Liver (tissue), 9 donors: ENCODE data around the gene ATPAF1. TPM values are rescaled to one million over a fixed set of nuclear protein-coding genes. Genes with fewer than 3 reads are reported as not detected.

Experiments used
- DNase-seq: peaks from one replicate; pipeline ENCODE4 v3.0.0-alpha.2; 2017; ENCODE audit warnings: low spot score
- H3K27ac ChIP-seq, 2 donors: one replicate each; pipeline ENCODE4 v1.7.0; 2013; ENCODE audit warnings: inconsistent platforms in 2 of 2, low read length in 2 of 2, control low read depth in 1 of 2, low read depth in 1 of 2, mild to moderate bottlenecking in 1 of 2
- H3K27me3 ChIP-seq, 4 donors: one replicate each; pipeline versions ENCODE4 v1.6.1 to v1.7.0; 2013; ENCODE audit warnings: low read length in 3 of 4, inconsistent platforms in 1 of 4, mild to moderate bottlenecking in 1 of 4, moderate library complexity in 1 of 4; ENCODE audit not compliant: control insufficient read depth in 4 of 4, insufficient read depth in 4 of 4
- H3K36me3 ChIP-seq, 4 donors: one replicate each; pipeline versions ENCODE4 v1.6.1 to v1.7.0; 2013; ENCODE audit warnings: low read length in 3 of 4, mild to moderate bottlenecking in 3 of 4, low read depth in 1 of 4, moderate library complexity in 1 of 4; ENCODE audit not compliant: control insufficient read depth in 4 of 4, insufficient read depth in 3 of 4
- H3K4me1 ChIP-seq, 4 donors: one replicate each; pipeline versions ENCODE4 v1.6.1 to v1.7.0; 2013; ENCODE audit warnings: low read length in 3 of 4, mild to moderate bottlenecking in 3 of 4, moderate library complexity in 1 of 4; ENCODE audit not compliant: control insufficient read depth in 4 of 4, insufficient read depth in 4 of 4
- H3K4me3 ChIP-seq, 3 donors: one replicate each; pipeline versions ENCODE4 v1.6.1 to v1.7.0; 2013; ENCODE audit warnings: low read length in 3 of 3, control low read depth in 1 of 3, low read depth in 1 of 3, mild to moderate bottlenecking in 1 of 3
- H3K9ac ChIP-seq, 2 donors: one replicate each; pipeline ENCODE4 v1.7.0; 2013; ENCODE audit warnings: low read length in 2 of 2, mild to moderate bottlenecking in 2 of 2, moderate library complexity in 2 of 2, control low read depth in 1 of 2, low read depth in 1 of 2
- H3K9me3 ChIP-seq, 4 donors: one replicate each; pipeline versions ENCODE4 v1.6.1 to v1.7.0; 2013; ENCODE audit warnings: low read length in 3 of 4; ENCODE audit not compliant: control insufficient read depth in 4 of 4
- EGR1 ChIP-seq, 2 donors: IDR thresholded peaks; 2 replicates each; pipeline ENCODE4 v1.6.1; 2016 to 2018; ENCODE audit warnings: antibody characterized with exemption in 2 of 2, low read depth in 2 of 2
- FOXA1 ChIP-seq: IDR thresholded peaks from 2 replicates; pipeline ENCODE4 v1.6.1; 2016; ENCODE audit warnings: antibody characterized with exemption
- FOXA2 ChIP-seq: IDR thresholded peaks from 2 replicates; pipeline ENCODE4 v1.6.1; 2016; ENCODE audit warnings: antibody characterized with exemption
- GABPA ChIP-seq, 2 donors: IDR thresholded peaks in 1 of 2; conservative IDR thresholded peaks in 1 of 2; 2 replicates each; pipeline ENCODE4 v1.6.1; 2016; ENCODE audit warnings: antibody characterized with exemption in 2 of 2, mild to moderate bottlenecking in 1 of 2, moderate library complexity in 1 of 2
- HNF4A ChIP-seq, 2 donors: conservative IDR thresholded peaks; 2 replicates each; pipeline ENCODE4 v1.6.1; 2016; ENCODE audit warnings: antibody characterized with exemption in 2 of 2, mild to moderate bottlenecking in 2 of 2
- HNF4G ChIP-seq: IDR thresholded peaks from 2 replicates; pipeline ENCODE4 v1.6.1; 2016; ENCODE audit warnings: antibody characterized with exemption
- RAD21 ChIP-seq, 2 donors: IDR thresholded peaks; 2 replicates each; pipeline ENCODE4 v1.6.1; 2016; ENCODE audit warnings: antibody characterized with exemption in 2 of 2, mild to moderate bottlenecking in 2 of 2
- RXRA ChIP-seq, 2 donors: IDR thresholded peaks; 2 replicates each; pipeline ENCODE4 v1.6.1; 2017 to 2018; ENCODE audit warnings: antibody characterized with exemption in 2 of 2, mild to moderate bottlenecking in 1 of 2
- SP1 ChIP-seq: IDR thresholded peaks from 2 replicates; pipeline ENCODE4 v1.6.1; 2018; ENCODE audit warnings: antibody characterized with exemption, mild to moderate bottlenecking
- TAF1 ChIP-seq: conservative IDR thresholded peaks from 2 replicates; pipeline ENCODE4 v1.6.1; 2016; ENCODE audit warnings: antibody characterized with exemption, mild to moderate bottlenecking
- YY1 ChIP-seq: IDR thresholded peaks from 2 replicates; pipeline ENCODE4 v1.6.1; 2016; ENCODE audit warnings: antibody characterized with exemption, mild to moderate bottlenecking
- WGBS: extraction: QIAGEN DNeasy Blood & Tissue Kit; methylation state at CpG from one replicate; pipeline ENCODE4 v1.1.7; 2013; 5-methylcytosine and 5-hydroxymethylcytosine counted together
- polyA plus RNA-seq, 2 donors: library from polyadenylated mRNA; stranded (reverse) in 1 of 2; unstranded in 1 of 2; fragments of 200-250 nt in 1 of 2; fragments of >200 nt in 1 of 2; fragmentation: Nextera tagmentation in 1 of 2; extraction: Ambion mirVana in 1 of 2; gene quantifications; one replicate each; pipeline versions ENCODE4 v1.2.1 to v1.2.3, GENCODE V29; 2013 to 2015
- total RNA-seq, 2 donors: library from RNA; depleted of rRNA; stranded (reverse); fragments of >200 nt; gene quantifications; one replicate each; pipeline ENCODE4 v1.2.3, GENCODE V29; 2014
- TF ChIP-seq, protein P1 (sequence below): IDR thresholded peaks from 2 replicates; pipeline ENCODE4 v1.6.1; 2016; ENCODE audit warnings: antibody characterized with exemption
- TF ChIP-seq, protein P2 (sequence below): fragments of 150-350 bp; IDR thresholded peaks from 2 replicates; pipeline ENCODE4 v1.5.1; 2017; ENCODE audit warnings: improper control_type of control experiment, low read depth, low read length; ENCODE audit not compliant: missing input control
- TF ChIP-seq, protein P3 (sequence below): IDR thresholded peaks from 2 replicates; pipeline ENCODE4 v1.6.1; 2016; ENCODE audit warnings: antibody characterized with exemption, mild to moderate bottlenecking
- TF ChIP-seq, protein P4 (sequence below): IDR thresholded peaks from 2 replicates; pipeline ENCODE4 v1.6.1; 2016; ENCODE audit warnings: antibody characterized with exemption
- TF ChIP-seq, protein P5 (sequence below): IDR thresholded peaks from 2 replicates; pipeline ENCODE4 v1.6.1; 2016; ENCODE audit warnings: antibody characterized with exemption
- donor health status: healthy.
- donor health status: healthy.
- donor health status: healthy.
- donor health status: healthy.
- donor health status: healthy.

ATPAF1 gene
- total and polyA plus RNA-seq, 4 donors: 35.3 to 54.1 (median 37.0) TPM

DNA sequence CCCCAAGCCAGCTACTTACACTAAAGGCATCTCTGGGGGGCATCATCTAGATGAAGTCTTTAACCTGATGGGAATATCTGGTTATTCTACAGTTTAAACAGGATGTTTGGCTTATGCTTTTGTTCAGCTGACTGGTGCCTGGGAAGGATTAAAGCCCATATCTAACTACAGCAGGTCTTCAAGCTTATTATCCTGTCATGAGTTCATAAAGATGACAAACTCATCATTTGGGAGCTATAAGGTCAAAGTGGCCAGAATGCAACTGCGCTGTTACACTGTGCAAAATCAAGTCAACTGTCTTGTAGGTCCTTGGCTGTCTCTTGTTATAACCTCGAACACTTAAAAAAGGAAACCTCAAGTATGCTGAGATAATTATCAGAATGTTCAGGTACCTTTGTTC, 33.0 kb downstream of the ATPAF1 start:
- no peak for DNase-seq
- 95% methylated on average over 2 of the region's 2 CpGs for WGBS
- TF ChIP-seq YY1: no peak
- no peak for TF ChIP-seq FOXA2
- TF ChIP-seq, protein P1, sequence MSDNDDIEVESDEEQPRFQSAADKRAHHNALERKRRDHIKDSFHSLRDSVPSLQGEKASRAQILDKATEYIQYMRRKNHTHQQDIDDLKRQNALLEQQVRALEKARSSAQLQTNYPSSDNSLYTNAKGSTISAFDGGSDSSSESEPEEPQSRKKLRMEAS: no peak
- TF ChIP-seq, protein P2, sequence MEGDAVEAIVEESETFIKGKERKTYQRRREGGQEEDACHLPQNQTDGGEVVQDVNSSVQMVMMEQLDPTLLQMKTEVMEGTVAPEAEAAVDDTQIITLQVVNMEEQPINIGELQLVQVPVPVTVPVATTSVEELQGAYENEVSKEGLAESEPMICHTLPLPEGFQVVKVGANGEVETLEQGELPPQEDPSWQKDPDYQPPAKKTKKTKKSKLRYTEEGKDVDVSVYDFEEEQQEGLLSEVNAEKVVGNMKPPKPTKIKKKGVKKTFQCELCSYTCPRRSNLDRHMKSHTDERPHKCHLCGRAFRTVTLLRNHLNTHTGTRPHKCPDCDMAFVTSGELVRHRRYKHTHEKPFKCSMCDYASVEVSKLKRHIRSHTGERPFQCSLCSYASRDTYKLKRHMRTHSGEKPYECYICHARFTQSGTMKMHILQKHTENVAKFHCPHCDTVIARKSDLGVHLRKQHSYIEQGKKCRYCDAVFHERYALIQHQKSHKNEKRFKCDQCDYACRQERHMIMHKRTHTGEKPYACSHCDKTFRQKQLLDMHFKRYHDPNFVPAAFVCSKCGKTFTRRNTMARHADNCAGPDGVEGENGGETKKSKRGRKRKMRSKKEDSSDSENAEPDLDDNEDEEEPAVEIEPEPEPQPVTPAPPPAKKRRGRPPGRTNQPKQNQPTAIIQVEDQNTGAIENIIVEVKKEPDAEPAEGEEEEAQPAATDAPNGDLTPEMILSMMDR: no peak
- TF ChIP-seq, protein P3, sequence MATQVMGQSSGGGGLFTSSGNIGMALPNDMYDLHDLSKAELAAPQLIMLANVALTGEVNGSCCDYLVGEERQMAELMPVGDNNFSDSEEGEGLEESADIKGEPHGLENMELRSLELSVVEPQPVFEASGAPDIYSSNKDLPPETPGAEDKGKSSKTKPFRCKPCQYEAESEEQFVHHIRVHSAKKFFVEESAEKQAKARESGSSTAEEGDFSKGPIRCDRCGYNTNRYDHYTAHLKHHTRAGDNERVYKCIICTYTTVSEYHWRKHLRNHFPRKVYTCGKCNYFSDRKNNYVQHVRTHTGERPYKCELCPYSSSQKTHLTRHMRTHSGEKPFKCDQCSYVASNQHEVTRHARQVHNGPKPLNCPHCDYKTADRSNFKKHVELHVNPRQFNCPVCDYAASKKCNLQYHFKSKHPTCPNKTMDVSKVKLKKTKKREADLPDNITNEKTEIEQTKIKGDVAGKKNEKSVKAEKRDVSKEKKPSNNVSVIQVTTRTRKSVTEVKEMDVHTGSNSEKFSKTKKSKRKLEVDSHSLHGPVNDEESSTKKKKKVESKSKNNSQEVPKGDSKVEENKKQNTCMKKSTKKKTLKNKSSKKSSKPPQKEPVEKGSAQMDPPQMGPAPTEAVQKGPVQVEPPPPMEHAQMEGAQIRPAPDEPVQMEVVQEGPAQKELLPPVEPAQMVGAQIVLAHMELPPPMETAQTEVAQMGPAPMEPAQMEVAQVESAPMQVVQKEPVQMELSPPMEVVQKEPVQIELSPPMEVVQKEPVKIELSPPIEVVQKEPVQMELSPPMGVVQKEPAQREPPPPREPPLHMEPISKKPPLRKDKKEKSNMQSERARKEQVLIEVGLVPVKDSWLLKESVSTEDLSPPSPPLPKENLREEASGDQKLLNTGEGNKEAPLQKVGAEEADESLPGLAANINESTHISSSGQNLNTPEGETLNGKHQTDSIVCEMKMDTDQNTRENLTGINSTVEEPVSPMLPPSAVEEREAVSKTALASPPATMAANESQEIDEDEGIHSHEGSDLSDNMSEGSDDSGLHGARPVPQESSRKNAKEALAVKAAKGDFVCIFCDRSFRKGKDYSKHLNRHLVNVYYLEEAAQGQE: no peak
- no peak for TF ChIP-seq GABPA (IDR thresholded peaks at IDR 0.05 in 1 of 2, conservative IDR thresholded peaks at IDR 0.05 in 1 of 2)
- TF ChIP-seq, protein P4, sequence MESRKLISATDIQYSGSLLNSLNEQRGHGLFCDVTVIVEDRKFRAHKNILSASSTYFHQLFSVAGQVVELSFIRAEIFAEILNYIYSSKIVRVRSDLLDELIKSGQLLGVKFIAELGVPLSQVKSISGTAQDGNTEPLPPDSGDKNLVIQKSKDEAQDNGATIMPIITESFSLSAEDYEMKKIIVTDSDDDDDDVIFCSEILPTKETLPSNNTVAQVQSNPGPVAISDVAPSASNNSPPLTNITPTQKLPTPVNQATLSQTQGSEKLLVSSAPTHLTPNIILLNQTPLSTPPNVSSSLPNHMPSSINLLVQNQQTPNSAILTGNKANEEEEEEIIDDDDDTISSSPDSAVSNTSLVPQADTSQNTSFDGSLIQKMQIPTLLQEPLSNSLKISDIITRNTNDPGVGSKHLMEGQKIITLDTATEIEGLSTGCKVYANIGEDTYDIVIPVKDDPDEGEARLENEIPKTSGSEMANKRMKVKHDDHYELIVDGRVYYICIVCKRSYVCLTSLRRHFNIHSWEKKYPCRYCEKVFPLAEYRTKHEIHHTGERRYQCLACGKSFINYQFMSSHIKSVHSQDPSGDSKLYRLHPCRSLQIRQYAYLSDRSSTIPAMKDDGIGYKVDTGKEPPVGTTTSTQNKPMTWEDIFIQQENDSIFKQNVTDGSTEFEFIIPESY: no peak
- TF ChIP-seq SP1: no peak
- no peak for TF ChIP-seq EGR1 (IDR thresholded peaks at IDR 0.05; ENCODE audit: low read depth in 2 of 2)
- no peak for TF ChIP-seq FOXA1
- no peak for TF ChIP-seq RXRA (IDR thresholded peaks at IDR 0.05)
- TF ChIP-seq, protein P5, sequence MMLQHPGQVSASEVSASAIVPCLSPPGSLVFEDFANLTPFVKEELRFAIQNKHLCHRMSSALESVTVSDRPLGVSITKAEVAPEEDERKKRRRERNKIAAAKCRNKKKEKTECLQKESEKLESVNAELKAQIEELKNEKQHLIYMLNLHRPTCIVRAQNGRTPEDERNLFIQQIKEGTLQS: no peak
- TF ChIP-seq HNF4A (conservative IDR thresholded peaks at IDR 0.05): no peak
- no peak for TF ChIP-seq RAD21 (IDR thresholded peaks at IDR 0.05)
- TF ChIP-seq TAF1: no peak
- H3K27ac ChIP-seq: no peak overlapping the region
- no peaks in the 10 kb centered on the region for H3K9me3 ChIP-seq
- H3K9ac ChIP-seq: no peak overlapping the region
- H3K4me3 ChIP-seq: no peak overlapping the region
- H3K36me3 ChIP-seq: peaks cover 0 to 46% (median 29%) of the 10 kb centered on the region in 4 donors
- peaks cover 0 to 4% (median 0%) of the 10 kb centered on the region in 4 donors for H3K4me1 ChIP-seq
- H3K27me3 ChIP-seq: no peaks in the 10 kb centered on the region

DNA sequence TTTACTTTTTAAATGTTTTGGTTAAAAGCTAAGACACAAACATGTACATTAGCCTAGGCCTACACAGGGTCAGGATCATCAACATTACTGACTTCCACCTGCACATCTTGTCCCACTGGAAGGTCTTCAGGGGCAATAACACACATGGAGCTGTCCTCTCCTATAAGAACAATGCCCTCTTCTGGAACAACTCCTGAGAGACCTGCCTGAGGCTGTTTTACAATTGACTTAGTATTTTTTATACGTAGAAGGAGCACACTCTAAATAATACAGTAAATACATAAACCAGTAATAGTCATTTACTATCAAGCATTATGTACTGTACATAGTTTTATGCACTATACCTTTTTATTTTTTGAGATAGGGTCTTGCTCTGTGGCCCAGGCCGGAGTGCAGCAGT, 37.4 kb downstream of the ATPAF1 start:
- Histone ChIP-seq H3K27me3 (no peaks in the 10 kb centered on the region), H3K9me3 (no peaks in the 10 kb centered on the region), H3K36me3 (peaks cover 0 to 39% (median 24%) of the 10 kb centered on the region in 4 donors), H3K9ac (no peak overlapping the region), H3K4me1 (no peaks in the 10 kb centered on the region), H3K27ac (no peak overlapping the region), H3K4me3 (no peak overlapping the region)
- TF ChIP-seq, protein P2: no peak
- TF ChIP-seq FOXA1 (no peak), RXRA (IDR thresholded peaks at IDR 0.05) (no peak), HNF4G (no peak), RAD21 (IDR thresholded peaks at IDR 0.05) (no peak), SP1 (no peak), GABPA (IDR thresholded peaks at IDR 0.05 in 1 of 2, conservative IDR thresholded peaks at IDR 0.05 in 1 of 2) (no peak)
- TF ChIP-seq, protein P5: no peak
- 93% methylated on average over 2 of the region's 2 CpGs for WGBS
- DNase-seq: no peak
